ENCODE data around the gene MUC2. TPM values are rescaled to one million over a fixed set of nuclear protein-coding genes. Genes with fewer than 3 reads are reported as not detected.

Gene MUC2
- total RNA-seq, 2 experiments from 2014 or later, result not detected

- no peaks in the 10 kb centered on the region for H3K36me3 Mint-ChIP-seq (ENCODE audit: low read depth)
- H3K27me3 Mint-ChIP-seq, result peaks cover 2% of the 10 kb centered on the region
- no peak overlapping the region for H3K27ac Mint-ChIP-seq
- DNase-seq, result no peak
- POLR2A ChIA-PET, result no interaction called here
- no peak for ATAC-seq
- no peaks in the 10 kb centered on the region for H3K9me3 Mint-ChIP-seq
- TF ChIP-seq CTCF (IDR thresholded peaks at IDR 0.05), result no peak
- H3K4me3 Mint-ChIP-seq, result no peak overlapping the region
- intact Hi-C loops (cut with micrococcal nuclease), result no loop called here
- H3K4me1 Mint-ChIP-seq (ENCODE audit: low read depth), result no peaks in the 10 kb centered on the region
- CTCF ChIA-PET, result no interaction called here
These were observed 43.3 kb downstream of the MUC2 start for GRCh38 chr11:1117992-1118391.

GRCh38 chr11:1118755-1119603 lies 44.3 kb downstream of the MUC2 start:
- intact Hi-C loops (cut with micrococcal nuclease), result no loop called here
- ChIA-PET POLR2A (no interaction called here), CTCF (no interaction called here)
- peaks cover 2% of the 10 kb centered on the region for H3K27me3 Mint-ChIP-seq
- no peaks in the 10 kb centered on the region for H3K9me3 Mint-ChIP-seq
- DNase-seq (no peak), ATAC-seq (no peak)
- no peaks in the 10 kb centered on the region for H3K4me1 Mint-ChIP-seq (ENCODE audit: low read depth)
- TF ChIP-seq CTCF (IDR thresholded peaks at IDR 0.05), result no peak
- H3K27ac Mint-ChIP-seq, result no peak overlapping the region
- H3K36me3 Mint-ChIP-seq (ENCODE audit: low read depth), result no peaks in the 10 kb centered on the region
- no peak overlapping the region for H3K4me3 Mint-ChIP-seq

GRCh38 chr11:1119604-1120146 lies 45.0 kb downstream of the MUC2 start:
- intact Hi-C loops (cut with micrococcal nuclease), result no loop called here
- POLR2A ChIA-PET, result no interaction called here
- CTCF ChIA-PET, result no interaction called here
- ATAC-seq (no peak), DNase-seq (no peak)
- Mint-ChIP-seq H3K27ac (no peak overlapping the region), H3K9me3 (peaks cover 4% of the 10 kb centered on the region), H3K4me1 (ENCODE audit: low read depth) (no peaks in the 10 kb centered on the region), H3K27me3 (peaks cover 4% of the 10 kb centered on the region), H3K36me3 (ENCODE audit: low read depth) (no peaks in the 10 kb centered on the region), H3K4me3 (no peak overlapping the region)
- TF ChIP-seq CTCF (IDR thresholded peaks at IDR 0.05), result no peak

- no peaks in the 10 kb centered on the region for H3K4me1 Mint-ChIP-seq (ENCODE audit: low read depth)
- H3K9me3 Mint-ChIP-seq, result peaks cover 4% of the 10 kb centered on the region
- intact Hi-C loops (cut with micrococcal nuclease), result no loop called here
- no peak for TF ChIP-seq CTCF (IDR thresholded peaks at IDR 0.05)
- no peak for ATAC-seq
- ChIA-PET POLR2A (no interaction called here), CTCF (no interaction called here)
- no peaks in the 10 kb centered on the region for H3K36me3 Mint-ChIP-seq (ENCODE audit: low read depth)
- no peak overlapping the region for H3K4me3 Mint-ChIP-seq
- H3K27me3 Mint-ChIP-seq, result peaks cover 4% of the 10 kb centered on the region
- H3K27ac Mint-ChIP-seq, result no peak overlapping the region
- no peak for DNase-seq
These were observed 46.1 kb downstream of the MUC2 start for GRCh38 chr11:1120532-1121330.

GRCh38 chr11:1121331-1121812 lies 46.7 kb downstream of the MUC2 start:
- no peak for TF ChIP-seq CTCF (IDR thresholded peaks at IDR 0.05)
- no peaks in the 10 kb centered on the region for H3K4me1 Mint-ChIP-seq (ENCODE audit: low read depth)
- H3K9me3 Mint-ChIP-seq, result peaks cover 4% of the 10 kb centered on the region
- ChIA-PET POLR2A (no interaction called here), CTCF (no interaction called here)
- intact Hi-C loops (cut with micrococcal nuclease), result no loop called here
- peaks cover 4% of the 10 kb centered on the region for H3K27me3 Mint-ChIP-seq
- no peak for DNase-seq
- ATAC-seq, result no peak
- H3K36me3 Mint-ChIP-seq (ENCODE audit: low read depth), result no peaks in the 10 kb centered on the region
- no peak overlapping the region for H3K4me3 Mint-ChIP-seq
- H3K27ac Mint-ChIP-seq, result no peak overlapping the region

All from activated CD8-positive, alpha-beta T cell treated with anti-CD3 and anti-CD28 coated beads for 36 hours (primary cell).